GM12878 (cell line): Measurements from ENCODE around the gene CDC42BPA. TPM values are rescaled to one million over a fixed set of nuclear protein-coding genes. Genes with fewer than 3 reads are reported as not detected.
"Not testable (repeated sequence)": the region's sequence is repeated elsewhere in the genome, so short reads cannot be mapped to it uniquely, and the experiment has no call there.

ENCODE experiments used
- ATAC-seq: fragments of 200-7000 bp; cut with Tn5 transposase; 3 replicates; pipeline ENCODE4 v1.9.1; 2020; ENCODE audit warnings: mild to moderate bottlenecking, moderate library complexity
- BruUV-seq: library from RNA; stranded (reverse); fragments of 400-500 nt; replicated peaks from 2 replicates; lab custom pipeline; 2021; lab: Mats Ljungman, UMichigan
- CTCF ChIA-PET: fragments of 300-600 bp; sonication (Branson Sonifier 250); formaldehyde crosslinking; extraction: SDS; loops from one replicate; lab custom pipeline; 2021; ENCODE audit warnings: inconsistent platforms; lab: Yijun Ruan, JAX
- POLR2A ChIA-PET: fragments of 350-600 bp; formaldehyde crosslinking; extraction: SDS; loops from one replicate; lab custom pipeline; 2021; ENCODE audit warnings: inconsistent platforms; lab: Charles Lee
- RAD21 ChIA-PET: fragments of 300-600 bp; sonication (Branson Sonifier 250); formaldehyde crosslinking; loops from one replicate; lab custom pipeline; 2023; ENCODE audit warnings: antibody characterized with exemption; ENCODE audit not compliant: unreplicated experiment; lab: Charles Lee
- SMC1A ChIA-PET: fragments of 300-600 bp; sonication (Branson Sonifier 250); formaldehyde crosslinking; loops from one replicate; lab custom pipeline; 2023; ENCODE audit not compliant: unreplicated experiment, uncharacterized antibody; lab: Charles Lee
- DNase-seq: peaks from one replicate; pipeline ENCODE4 v3.0.0-alpha.2; 2011; ENCODE audit warnings: low read depth, low spot score
- FAIRE-seq: peaks from 3 replicates; lab custom pipeline; 2011; peaks lifted over from hg19 to GRCh38; lab: Jason Lieb, UNC
- H2AFZ ChIP-seq: 2 replicates; pipeline ENCODE4 v1.6.0; 2011; ENCODE audit warnings: low read depth, low read length, control low read depth; ENCODE audit not compliant: control insufficient read depth
- H3K27ac ChIP-seq: 2 replicates; pipeline ENCODE4 v1.5.1; 2011; ENCODE audit warnings: control low read depth; ENCODE audit not compliant: control insufficient read depth, insufficient read depth
- H3K27me3 ChIP-seq, 2 experiments: replicated peaks in 1 of 2; 2 replicates each; pipeline versions ENCODE4 v1.6.0 to v1.6.1; 2011; ENCODE audit warnings: low read length in 1 of 2; ENCODE audit not compliant: control insufficient read depth in 2 of 2, insufficient read depth in 2 of 2
- H3K36me3 ChIP-seq, 2 experiments: 2 replicates each; pipeline ENCODE4 v1.5.1; 2011; ENCODE audit warnings: low read length in 1 of 2; ENCODE audit not compliant: control insufficient read depth in 2 of 2, insufficient read depth in 2 of 2
- H3K4me1 ChIP-seq: 2 replicates; pipeline ENCODE4 v1.6.1; 2011; ENCODE audit warnings: mild to moderate bottlenecking, low read length, moderate library complexity, mixed read lengths; ENCODE audit not compliant: control insufficient read depth, insufficient read depth
- H3K4me2 ChIP-seq: 2 replicates; pipeline ENCODE4 v1.6.0; 2011; ENCODE audit warnings: control low read depth; ENCODE audit not compliant: control insufficient read depth, insufficient read depth
- H3K4me3 ChIP-seq: fragments of 200-600 bp; sonication (generic); 2 replicates; pipeline ENCODE4 v1.5.1; 2016
- H3K79me2 ChIP-seq: 2 replicates; pipeline ENCODE4 v1.6.0; 2011; ENCODE audit warnings: low read length; ENCODE audit not compliant: control insufficient read depth, insufficient read depth
- H3K9ac ChIP-seq: 2 replicates; pipeline ENCODE4 v1.8.0; 2011; ENCODE audit warnings: low read length, control low read depth, mixed read lengths; ENCODE audit not compliant: control insufficient read depth, insufficient read depth
- H3K9me3 ChIP-seq: replicated peaks from 3 replicates; pipeline ENCODE4 v1.5.1; 2011; ENCODE audit warnings: mild to moderate bottlenecking, low read length; ENCODE audit not compliant: control insufficient read depth, insufficient read depth
- H4K20me1 ChIP-seq: 2 replicates; pipeline ENCODE4 v1.6.0; 2011; ENCODE audit not compliant: control insufficient read depth, insufficient read depth
- ESRRA ChIP-seq: IDR thresholded peaks from 2 replicates; pipeline ENCODE4 v1.6.1; 2012; ENCODE audit warnings: mild to moderate bottlenecking, low read length, improper control_type of control experiment
- HDGF ChIP-seq: fragments of 450-650 bp; IDR thresholded peaks from 2 replicates; pipeline ENCODE4 v1.6.1; 2016; ENCODE audit warnings: antibody characterized with exemption
- POU2F2 ChIP-seq: IDR thresholded peaks from 3 replicates; pipeline ENCODE4 v1.6.1; 2011; ENCODE audit warnings: low read depth, mild to moderate bottlenecking, low read length, borderline replicate concordance
- RAD21 ChIP-seq: IDR thresholded peaks from 2 replicates; pipeline ENCODE4 v1.6.1; 2011; ENCODE audit warnings: mild to moderate bottlenecking, low read depth, low read length, moderate library complexity; ENCODE audit not compliant: insufficient read depth
- RELB ChIP-seq: fragments of 450-650 bp; IDR thresholded peaks from 2 replicates; pipeline ENCODE4 v1.6.1; 2017; ENCODE audit warnings: low read depth, mild to moderate bottlenecking, moderate library complexity
- WGBS: methylation state at CpG from one replicate; pipeline ENCODE4 v1.1.6; 2016; ENCODE audit warnings: low lambda C conversion rate; ENCODE audit not compliant: insufficient replicate concordance, insufficient coverage; ENCODE audit errors: missing lambda C conversion rate; 5-methylcytosine and 5-hydroxymethylcytosine counted together
- in situ Hi-C: fragments of 300-500 bp; cut with MboI; formaldehyde crosslinking; loops from 9 replicates; pipeline ENCODE4 v1.14.3; 2018; ENCODE audit warnings: mixed read lengths
- intact Hi-C: fragments of 100-400 bp; cut with micrococcal nuclease; formaldehyde crosslinking; loops from one replicate; pipeline ENCODE4 v1.14.2; 2022; ENCODE audit not compliant: unreplicated experiment
- polyA plus RNA-seq, 11 experiments: library from polyadenylated mRNA; depleted of rRNA in 4 of 11; unstranded in 6 of 11; stranded (reverse) in 5 of 11; fragments of >200 nt; fragmentation: Nextera tagmentation in 4 of 11; fragmentation: Illumina TruSeq in 1 of 11; extraction: Ambion mirVana in 4 of 11; extraction: Trizol in 1 of 11; gene quantifications; 1 replicate in 1 of 11; 2 replicates in 10 of 11; pipeline versions ENCODE4 v1.2.1 to v1.2.3, GENCODE V29; 2011 to 2016; ENCODE audit warnings: inconsistent platforms in 2 of 11, missing spikeins in 2 of 11, low read depth in 1 of 11
- total RNA-seq, 4 experiments: library from RNA; depleted of rRNA in 3 of 4; stranded (reverse); fragments of >200 nt in 3 of 4; fragmentation: Illumina TruSeq in 1 of 4; extraction: Trizol in 1 of 4; gene quantifications; 2 replicates each; pipeline versions ENCODE4 v1.2.1 to v1.2.3, GENCODE V29; 2013 to 2021
- TF ChIP-seq, protein P1 (sequence below), 3 experiments: IDR thresholded peaks in 2 of 3; conservative IDR thresholded peaks in 1 of 3; 2 replicates each; pipeline ENCODE4 v1.5.1; 2011; ENCODE audit warnings: low read depth in 3 of 3, low read length in 3 of 3, mild to moderate bottlenecking in 3 of 3, control low read depth in 2 of 3, moderate library complexity in 2 of 3, inconsistent platforms in 1 of 3, mixed read lengths in 1 of 3; ENCODE audit not compliant: control insufficient read depth in 2 of 3, insufficient read depth in 1 of 3; ENCODE audit errors: extremely low read depth in 1 of 3

CDC42BPA gene
- total and polyA plus RNA-seq, 10 of the 15 experiments (the other 5 are each of a cell fraction or from before 2014, with no cell fraction given), result 0.02 to 0.52 (median 0.10) TPM

- ChIA-PET RAD21 (no interaction called here), POLR2A (no interaction called here), SMC1A (no interaction called here), CTCF (interaction anchor here (0.6 to 1.2 kb wide), 3 partner anchors 16 to 323 kb away, joined by 3 read pairs; no protein-coding TSS in a partner anchor)
- ATAC-seq (peak; percentile 76), DNase-seq (no peak), FAIRE-seq (no peak)
- no peak overlapping the region for H3K4me3 ChIP-seq
- no peaks in the 10 kb centered on the region for H3K9me3 ChIP-seq
- no peak for TF ChIP-seq ESRRA
- TF ChIP-seq, protein P1, sequence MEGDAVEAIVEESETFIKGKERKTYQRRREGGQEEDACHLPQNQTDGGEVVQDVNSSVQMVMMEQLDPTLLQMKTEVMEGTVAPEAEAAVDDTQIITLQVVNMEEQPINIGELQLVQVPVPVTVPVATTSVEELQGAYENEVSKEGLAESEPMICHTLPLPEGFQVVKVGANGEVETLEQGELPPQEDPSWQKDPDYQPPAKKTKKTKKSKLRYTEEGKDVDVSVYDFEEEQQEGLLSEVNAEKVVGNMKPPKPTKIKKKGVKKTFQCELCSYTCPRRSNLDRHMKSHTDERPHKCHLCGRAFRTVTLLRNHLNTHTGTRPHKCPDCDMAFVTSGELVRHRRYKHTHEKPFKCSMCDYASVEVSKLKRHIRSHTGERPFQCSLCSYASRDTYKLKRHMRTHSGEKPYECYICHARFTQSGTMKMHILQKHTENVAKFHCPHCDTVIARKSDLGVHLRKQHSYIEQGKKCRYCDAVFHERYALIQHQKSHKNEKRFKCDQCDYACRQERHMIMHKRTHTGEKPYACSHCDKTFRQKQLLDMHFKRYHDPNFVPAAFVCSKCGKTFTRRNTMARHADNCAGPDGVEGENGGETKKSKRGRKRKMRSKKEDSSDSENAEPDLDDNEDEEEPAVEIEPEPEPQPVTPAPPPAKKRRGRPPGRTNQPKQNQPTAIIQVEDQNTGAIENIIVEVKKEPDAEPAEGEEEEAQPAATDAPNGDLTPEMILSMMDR (IDR thresholded peaks at IDR 0.05 in 2 of 3, conservative IDR thresholded peaks at IDR 0.05 in 1 of 3; ENCODE audit: control insufficient read depth in 2 of 3, extremely low read depth in 1 of 3, insufficient read depth in 1 of 3, low read depth in 3 of 3, low read length in 3 of 3), result peak; percentile 12 to 38 (median 26); a peak in 4 of 6 replicates
- no peak for TF ChIP-seq HDGF
- TF ChIP-seq RAD21, result peak; percentile 17; the same call in 1 of the 2 replicates
- no peak for TF ChIP-seq RELB
- TF ChIP-seq POU2F2, result no peak
- H3K36me3 ChIP-seq, result no peaks in the 10 kb centered on the region
- H3K27ac ChIP-seq, result no peak overlapping the region
- in situ Hi-C loops, result no loop called here
- H3K27me3 ChIP-seq, result no peaks in the 10 kb centered on the region
- no peaks in the 10 kb centered on the region for H4K20me1 ChIP-seq
- H3K79me2 ChIP-seq, result no peaks in the 10 kb centered on the region
- no TSS peak for BruUV-seq
- intact Hi-C loops, result loop anchor here (10.0 kb wide), 1 partner anchor 200 kb away; no protein-coding TSS in a partner anchor
- H3K4me1 ChIP-seq, result no peaks in the 10 kb centered on the region
- 0% methylated on average over 1 of the region's 1 CpG for WGBS
- H3K4me2 ChIP-seq, result no peak overlapping the region
- no peak overlapping the region for H3K9ac ChIP-seq
- H2AFZ ChIP-seq, result no peak overlapping the region
Observed at GRCh38 chr1:227234998-227235405, 83.3 kb downstream of the CDC42BPA start.

- SMC1A ChIA-PET, result not testable (repeated sequence)
Observed at GRCh38 chr1:227231128-227231527, 87.2 kb downstream of the CDC42BPA start.

More at GRCh38 chr1:227231128-227231527, 87.2 kb downstream of the CDC42BPA start:
- H3K27me3 ChIP-seq, DNase-seq, POLR2A ChIA-PET, CTCF ChIA-PET, H3K36me3 ChIP-seq, H3K4me3 ChIP-seq, H3K4me2 ChIP-seq, BruUV-seq, FAIRE-seq, RAD21 ChIA-PET, in situ Hi-C loops, H3K4me1 ChIP-seq, H2AFZ ChIP-seq, H3K9me3 ChIP-seq, H3K79me2 ChIP-seq, H3K27ac ChIP-seq, H4K20me1 ChIP-seq, H3K9ac ChIP-seq, ATAC-seq: not testable (repeated sequence)
- 39% methylated on average over 5 of the region's 7 CpGs for WGBS
- intact Hi-C loops, result loop anchor here (10.0 kb wide), 1 partner anchor 204 kb away; no protein-coding TSS in a partner anchor
